Esophagus squamous epithelium (tissue), 5 donors: Measurements from ENCODE around the gene CNDP2. TPM values are rescaled to one million over a fixed set of nuclear protein-coding genes. Genes with fewer than 3 reads are reported as not detected.

Experiments
- DNase-seq: peaks from one replicate; lab custom pipeline; 2025; lab: John Stamatoyannopoulos, UW
- H3K27ac ChIP-seq, 4 donors: fragments of 200-600 bp; sonication (generic); one replicate each; pipeline ENCODE4 v1.5.1; 2016 to 2019; ENCODE audit warnings: mild to moderate bottlenecking in 1 of 4
- H3K27me3 ChIP-seq, 4 donors: fragments of 200-600 bp; sonication (generic); 1 replicate in 3 of 4; 2 replicates in 1 of 4; pipeline versions ENCODE4 v1.5.1 to v1.6.0; 2017 to 2021; ENCODE audit warnings: antibody characterized with exemption in 1 of 4
- H3K36me3 ChIP-seq, 3 donors: fragments of 200-600 bp; sonication (generic); one replicate each; pipeline ENCODE4 v1.5.1; 2016 to 2019
- H3K4me1 ChIP-seq, 3 donors: fragments of 200-600 bp; sonication (generic); one replicate each; pipeline ENCODE4 v1.5.1; 2017 to 2019
- H3K4me3 ChIP-seq, 4 donors: fragments of 200-600 bp; sonication (generic); 1 replicate in 3 of 4; 2 replicates in 1 of 4; pipeline ENCODE4 v1.5.1; 2016 to 2019; ENCODE audit warnings: mild to moderate bottlenecking in 2 of 4, moderate library complexity in 1 of 4
- H3K9me3 ChIP-seq, 3 donors: fragments of 200-600 bp; sonication (generic); one replicate each; pipeline ENCODE4 v1.5.1; 2016 to 2019
- POLR2A ChIP-seq, 4 donors: fragments of 450-650 bp; IDR thresholded peaks; one replicate each; pipeline ENCODE4 v1.6.1; 2017; ENCODE audit warnings: antibody characterized with exemption in 4 of 4, mild to moderate bottlenecking in 4 of 4, moderate library complexity in 3 of 4
- WGBS, 2 donors: methylation state at CpG; one replicate each; pipeline ENCODE4 v1.1.5; 2018; 5-methylcytosine and 5-hydroxymethylcytosine counted together
- intact Hi-C: fragments of 100-400 bp; cut with DNase I; formaldehyde crosslinking; loops from one replicate; pipeline ENCODE4 v1.15.0; 2022
- total RNA-seq, 4 donors: library from RNA; depleted of rRNA; stranded (reverse); fragments of >200 nt; gene quantifications; one replicate each; pipeline ENCODE4 v1.1.0, GENCODE V29; 2016
- TF ChIP-seq, protein P1 (sequence below), 6 experiments: fragments of 450-650 bp in 4 of 6; fragments of 200-600 bp in 2 of 6; sonication (generic) in 2 of 6; IDR thresholded peaks; one replicate each; pipeline ENCODE4 v1.5.1; 2016 to 2019; ENCODE audit warnings: antibody characterized with exemption in 6 of 6, mild to moderate bottlenecking in 4 of 6, moderate library complexity in 4 of 6
- donor health status: DM: yes; HTN: yes; CAD: no.

The CNDP2 gene
- total RNA-seq, 4 donors from 2014 or later = 66.6 to 136 (median 87.9) TPM

GRCh38 chr18:74516271-74517235, 20.4 kb downstream of the CNDP2 start:
- H3K9me3 ChIP-seq = no peaks in the 10 kb centered on the region
- TF ChIP-seq, protein P1, sequence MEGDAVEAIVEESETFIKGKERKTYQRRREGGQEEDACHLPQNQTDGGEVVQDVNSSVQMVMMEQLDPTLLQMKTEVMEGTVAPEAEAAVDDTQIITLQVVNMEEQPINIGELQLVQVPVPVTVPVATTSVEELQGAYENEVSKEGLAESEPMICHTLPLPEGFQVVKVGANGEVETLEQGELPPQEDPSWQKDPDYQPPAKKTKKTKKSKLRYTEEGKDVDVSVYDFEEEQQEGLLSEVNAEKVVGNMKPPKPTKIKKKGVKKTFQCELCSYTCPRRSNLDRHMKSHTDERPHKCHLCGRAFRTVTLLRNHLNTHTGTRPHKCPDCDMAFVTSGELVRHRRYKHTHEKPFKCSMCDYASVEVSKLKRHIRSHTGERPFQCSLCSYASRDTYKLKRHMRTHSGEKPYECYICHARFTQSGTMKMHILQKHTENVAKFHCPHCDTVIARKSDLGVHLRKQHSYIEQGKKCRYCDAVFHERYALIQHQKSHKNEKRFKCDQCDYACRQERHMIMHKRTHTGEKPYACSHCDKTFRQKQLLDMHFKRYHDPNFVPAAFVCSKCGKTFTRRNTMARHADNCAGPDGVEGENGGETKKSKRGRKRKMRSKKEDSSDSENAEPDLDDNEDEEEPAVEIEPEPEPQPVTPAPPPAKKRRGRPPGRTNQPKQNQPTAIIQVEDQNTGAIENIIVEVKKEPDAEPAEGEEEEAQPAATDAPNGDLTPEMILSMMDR (IDR thresholded peaks at IDR 0.05) = no peak
- TF ChIP-seq POLR2A (IDR thresholded peaks at IDR 0.05) = no peak
- intact Hi-C loops = no loop called here
- H3K36me3 ChIP-seq = peaks cover 60 to 99% (median 61%) of the 10 kb centered on the region in 3 donors
- H3K27me3 ChIP-seq = no peaks in the 10 kb centered on the region
- H3K4me1 ChIP-seq = no peaks in the 10 kb centered on the region
- H3K27ac ChIP-seq = no peak overlapping the region
- DNase-seq = no peak
- no peak overlapping the region for H3K4me3 ChIP-seq
- WGBS, 2 donors = 91 to 92% methylated on average over 4 to 16 of the region's 35 CpGs

GRCh38 chr18:74517236-74517630, 21.1 kb downstream of the CNDP2 start:
- DNase-seq = no peak
- Histone ChIP-seq H3K27me3 (no peaks in the 10 kb centered on the region), H3K27ac (no peak overlapping the region), H3K4me1 (no peaks in the 10 kb centered on the region), H3K9me3 (no peaks in the 10 kb centered on the region), H3K4me3 (no peak overlapping the region), H3K36me3 (peaks cover 53 to 95% (median 54%) of the 10 kb centered on the region in 3 donors)
- TF ChIP-seq, protein P1 (IDR thresholded peaks at IDR 0.05) = no peak
- TF ChIP-seq POLR2A (IDR thresholded peaks at IDR 0.05) = no peak
- intact Hi-C loops = no loop called here
- WGBS, 2 donors = 81 to 94% methylated on average over 15 of the region's 15 CpGs

DNA sequence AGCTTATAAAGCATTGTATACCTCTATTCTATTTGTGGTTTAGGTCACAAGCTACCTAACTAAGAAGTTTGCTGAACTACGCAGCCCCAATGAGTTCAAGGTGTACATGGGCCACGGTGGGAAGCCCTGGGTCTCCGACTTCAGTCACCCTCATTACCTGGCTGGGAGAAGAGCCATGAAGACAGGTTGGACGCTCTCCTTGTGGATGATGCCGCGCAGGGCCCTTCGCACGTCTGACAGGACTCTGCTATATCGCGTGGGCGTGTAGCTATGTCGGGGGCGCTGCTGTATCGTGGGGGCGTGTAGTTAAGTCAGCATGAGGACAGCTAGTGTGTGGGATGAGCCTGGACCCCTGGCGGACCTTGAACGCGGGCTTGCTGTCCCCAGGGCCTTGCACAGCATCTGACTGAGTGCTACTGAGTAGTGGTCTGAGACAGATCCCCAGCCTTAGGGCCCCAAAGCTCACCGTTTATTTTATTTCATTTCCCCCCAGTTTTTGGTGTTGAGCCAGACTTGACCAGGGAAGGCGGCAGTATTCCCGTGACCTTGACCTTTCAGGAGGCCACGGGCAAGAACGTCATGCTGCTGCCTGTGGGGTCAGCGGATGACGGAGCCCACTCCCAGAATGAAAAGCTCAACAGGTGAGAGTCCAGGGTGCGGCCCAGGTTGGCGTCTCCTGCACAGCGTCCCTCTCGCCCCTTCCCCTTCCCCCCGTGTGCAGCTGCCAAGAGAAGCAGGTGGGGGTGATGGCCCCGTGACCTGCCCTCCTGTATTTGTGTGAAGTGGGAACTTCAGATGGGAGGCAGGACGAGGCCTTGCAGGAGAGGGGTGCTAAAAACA, 22.5 kb downstream of the CNDP2 start:
- no peak for DNase-seq
- no peaks in the 10 kb centered on the region for H3K9me3 ChIP-seq

DNA sequence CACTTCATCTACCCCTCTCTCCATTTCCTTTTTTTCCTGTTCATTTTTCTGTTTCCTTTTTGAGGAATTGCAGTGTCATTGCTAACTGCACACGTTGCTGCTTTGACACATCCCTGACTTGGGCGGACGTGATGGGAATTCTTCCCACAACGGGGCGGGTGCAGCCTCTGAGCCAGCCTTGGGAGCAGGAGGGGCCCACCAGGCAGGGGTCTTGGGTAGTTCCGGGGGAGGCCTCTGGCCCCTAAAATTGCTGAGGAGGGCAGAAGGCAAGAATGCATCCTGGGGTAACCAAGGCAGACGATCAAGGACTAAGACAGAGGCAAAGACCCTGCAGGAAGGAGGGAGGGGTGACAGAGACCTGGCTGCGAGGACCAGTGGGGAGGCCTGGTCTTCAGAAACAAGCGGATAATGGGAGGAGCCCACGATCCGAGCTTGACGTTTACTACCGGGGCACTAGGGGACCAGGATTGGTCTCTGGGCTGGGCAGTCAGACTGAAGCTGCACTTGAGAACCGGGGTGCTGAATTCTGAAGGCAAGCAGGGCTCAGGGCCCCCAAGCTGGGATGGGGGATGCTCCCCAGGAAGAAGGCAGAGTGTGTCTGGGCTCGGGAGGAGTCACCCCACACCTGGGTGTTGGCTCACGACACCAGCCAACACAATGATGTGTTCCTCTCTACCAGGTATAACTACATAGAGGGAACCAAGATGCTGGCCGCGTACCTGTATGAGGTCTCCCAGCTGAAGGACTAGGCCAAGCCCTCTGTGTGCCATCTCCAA, 23.3 kb downstream of the CNDP2 start:
- Histone ChIP-seq H3K4me3 (no peak overlapping the region), H3K9me3 (no peaks in the 10 kb centered on the region), H3K27ac (no peak overlapping the region), H3K27me3 (no peaks in the 10 kb centered on the region), H3K4me1 (no peaks in the 10 kb centered on the region), H3K36me3 (peaks cover 39 to 74% (median 48%) of the 10 kb centered on the region in 3 donors)
- no peak for TF ChIP-seq POLR2A (IDR thresholded peaks at IDR 0.05)
- TF ChIP-seq, protein P1 (IDR thresholded peaks at IDR 0.05) = no peak
- WGBS, 2 donors = 91 to 93% methylated on average over 9 to 14 of the region's 18 CpGs
- no peak for DNase-seq
- intact Hi-C loops = no loop called here

More for the DNA sequence above, 22.5 kb downstream of the CNDP2 start:
- Histone ChIP-seq H3K4me1 (no peaks in the 10 kb centered on the region), H3K36me3 (peaks cover 42 to 81% (median 48%) of the 10 kb centered on the region in 3 donors), H3K4me3 (no peak overlapping the region), H3K27ac (no peak overlapping the region), H3K27me3 (no peaks in the 10 kb centered on the region)
- intact Hi-C loops = no loop called here
- 81 to 85% methylated on average over 8 to 15 of the region's 32 CpGs for WGBS, 2 donors
- TF ChIP-seq, protein P1 (IDR thresholded peaks at IDR 0.05) = no peak
- TF ChIP-seq POLR2A (IDR thresholded peaks at IDR 0.05) = no peak
